C4-2B (cell line): ENCODE results near the gene PCNT.

Experiments
- CTCF ChIP-seq: fragments of 450-650 bp; conservative IDR thresholded peaks from 2 replicates; pipeline ENCODE4 v1.5.1; 2017; ENCODE audit warnings: mild to moderate bottlenecking
- ZFX ChIP-seq: fragments of 450-650 bp; IDR thresholded peaks from 2 replicates; pipeline ENCODE4 v1.6.1; 2017

- TF ChIP-seq CTCF (no peak), ZFX (no peak)
These were observed 34.2 kb upstream of the PCNT start for GRCh38 chr21:46289655-46290179.
